ENCODE data around the gene AARS1.
"Not testable (repeated sequence)": the region's sequence is repeated elsewhere in the genome, so short reads cannot be mapped to it uniquely, and the experiment has no call there.

AARS1 gene

GRCh38 chr16:70223971-70224513 is 65.3 kb downstream of the AARS1 start:
- not testable (repeated sequence) for DNase-seq

- not testable (repeated sequence) for DNase-seq
These were observed 66.1 kb downstream of the AARS1 start for GRCh38 chr16:70223216-70223615.

GRCh38 chr16:70222574-70222973 is 66.7 kb downstream of the AARS1 start:
- DNase-seq, result not testable (repeated sequence)

- DNase-seq, result not testable (repeated sequence)
These were observed 70.7 kb downstream of the AARS1 start for GRCh38 chr16:70218586-70218985.

- DNase-seq, result not testable (repeated sequence)
These were observed 82.9 kb downstream of the AARS1 start for GRCh38 chr16:70206382-70206781.

- not testable (repeated sequence) for DNase-seq
These were observed 84.5 kb downstream of the AARS1 start for GRCh38 chr16:70204668-70205405.

- not testable (repeated sequence) for DNase-seq
These were observed 85.3 kb downstream of the AARS1 start for GRCh38 chr16:70204010-70204409.

- DNase-seq, result not testable (repeated sequence)
These were observed 85.8 kb downstream of the AARS1 start for GRCh38 chr16:70203508-70203907.

Data from activated gamma-delta T cell treated with Interleukin-2 at 50 U/mL for 16 hours (primary cell).